T-cell (primary cell): Measurements from ENCODE around the gene DTX3. TPM values are rescaled to one million over a fixed set of nuclear protein-coding genes. Genes with fewer than 3 reads are reported as not detected.
"Not testable (repeated sequence)": the region's sequence is repeated elsewhere in the genome, so short reads cannot be mapped to it uniquely, and the experiment has no call there.

Experiments
- ATAC-seq, 4 experiments: fragments of 200-7000 bp in 3 of 4; fragments of 150-1000 bp in 1 of 4; cut with Tn5 transposase; replicated peaks in 1 of 4; 1 replicate in 3 of 4; 2 replicates in 1 of 4; pipeline ENCODE4 v1.10.0; 2021; ENCODE audit warnings: moderate library complexity in 3 of 4, mild to moderate bottlenecking in 2 of 4, moderate number of reproducible peaks in 1 of 4
- CTCF ChIA-PET, 2 donors: fragments of 300-600 bp; sonication (Branson Sonifier 250); formaldehyde crosslinking; loops; one replicate each; lab custom pipeline; 2022; ENCODE audit warnings: antibody characterized with exemption in 2 of 2; lab: Charles Lee
- POLR2A ChIA-PET, 2 donors: fragments of 300-600 bp; sonication (Branson Sonifier 250); formaldehyde crosslinking; loops; one replicate each; lab custom pipeline; 2022; ENCODE audit warnings: antibody characterized with exemption in 2 of 2; lab: Charles Lee
- DNase-seq, 35 experiments: peaks; one replicate each; pipeline versions ENCODE4 v3.0.0 to v3.0.0-alpha.2; 2013 to 2023
- H3K27ac ChIP-seq: one replicate; pipeline ENCODE4 v1.5.1; 2013; ENCODE audit warnings: low read length
- H3K27me3 ChIP-seq, 2 experiments: replicated peaks in 1 of 2; 1 replicate in 1 of 2; 2 replicates in 1 of 2; pipeline versions ENCODE4 v1.6.1 to v1.7.0; 2013; ENCODE audit warnings: low read length in 1 of 2, mixed read lengths in 1 of 2; ENCODE audit not compliant: control insufficient read depth in 2 of 2, insufficient read depth in 2 of 2; ENCODE audit errors: extremely low read depth in 1 of 2
- H3K36me3 ChIP-seq, 2 donors: 1 replicate in 1 of 2; 2 replicates in 1 of 2; pipeline versions ENCODE4 v1.6.1 to v1.7.0; 2013; ENCODE audit warnings: low read length in 1 of 2; ENCODE audit not compliant: control insufficient read depth in 2 of 2, insufficient read depth in 1 of 2; ENCODE audit errors: extremely low read depth in 1 of 2
- H3K4me1 ChIP-seq, 2 experiments: 1 replicate in 1 of 2; 2 replicates in 1 of 2; pipeline versions ENCODE4 v1.6.1 to v1.7.0; 2013; ENCODE audit warnings: low read length in 2 of 2, mixed read lengths in 1 of 2; ENCODE audit not compliant: insufficient read depth in 2 of 2, control insufficient read depth in 1 of 2; ENCODE audit errors: extremely low read depth in 1 of 2
- H3K4me3 ChIP-seq, 2 donors: 1 replicate in 1 of 2; 2 replicates in 1 of 2; pipeline versions ENCODE4 v1.5.1 to v1.7.0; 2013; ENCODE audit warnings: mild to moderate bottlenecking in 2 of 2, low read length in 1 of 2, moderate library complexity in 1 of 2; ENCODE audit not compliant: control insufficient read depth in 1 of 2; ENCODE audit errors: extremely low read depth in 1 of 2
- H3K9me3 ChIP-seq: 2 replicates; pipeline ENCODE4 v1.7.0; 2013
- H3K27ac Mint-ChIP-seq, 2 donors: one replicate each; pipeline ENCODE4 v1.8.0; 2020 to 2021; ENCODE audit warnings: mild to moderate bottlenecking in 2 of 2, mixed read lengths in 2 of 2
- H3K27me3 Mint-ChIP-seq, 2 donors: one replicate each; pipeline ENCODE4 v1.8.0; 2021 to 2022; ENCODE audit warnings: mixed read lengths in 2 of 2
- H3K36me3 Mint-ChIP-seq: one replicate; pipeline ENCODE4 v1.8.0; 2021; ENCODE audit warnings: mixed read lengths
- H3K4me1 Mint-ChIP-seq, 3 donors: one replicate each; pipeline ENCODE4 v1.8.0; 2020 to 2022; ENCODE audit warnings: mixed read lengths in 3 of 3, mild to moderate bottlenecking in 1 of 3
- H3K4me3 Mint-ChIP-seq, 3 donors: one replicate each; pipeline ENCODE4 v1.8.0; 2020 to 2022; ENCODE audit warnings: mild to moderate bottlenecking in 3 of 3, mixed read lengths in 3 of 3, moderate library complexity in 3 of 3
- H3K9me3 Mint-ChIP-seq, 3 donors: one replicate each; pipeline ENCODE4 v1.8.0; 2020 to 2022; ENCODE audit warnings: mixed read lengths in 3 of 3
- WGBS: methylation state at CpG from one replicate; pipeline ENCODE4 v1.1.5; 2013; ENCODE audit warnings: missing lambda C conversion rate; ENCODE audit not compliant: insufficient coverage; 5-methylcytosine and 5-hydroxymethylcytosine counted together
- total RNA-seq, 35 experiments: library from RNA in 6 of 35; stranded (reverse) in 6 of 35; fragments of 120-200 nt in 1 of 35; gene quantifications; one replicate each; pipeline versions ENCODE4 v1.2.1 to v1.2.4 and lab custom pipeline; 2013 to 2026

Gene DTX3
- total RNA-seq, 5 donors from 2014 or later (not counting 1 experiment from before 2014, with no cell fraction given), result 27.1 to 37.2 (median 30.4) TPM

GRCh38 chr12:57630891-57631433 is 26.3 kb downstream of the DTX3 start:
- Mint-ChIP-seq H3K4me1 (peaks cover 9 to 23% (median 17%) of the 10 kb centered on the region in 3 donors), H3K4me3 (peak overlapping the region in 1 of 3 donors; percentile 21), H3K9me3 (no peaks in the 10 kb centered on the region), H3K27me3 (peaks cover 43 to 68% of the 10 kb centered on the region in 2 donors), H3K27ac (no peak overlapping the region), H3K36me3 (no peaks in the 10 kb centered on the region)
- ChIA-PET CTCF (interaction anchor here (0.6 to 1.4 kb wide), 3 partner anchors 47 to 172 kb away, joined by 3 to 4 read pairs (median 4); no protein-coding TSS in a partner anchor), POLR2A (no interaction called here)
- no peak overlapping the region for H3K27ac ChIP-seq
- no peaks in the 10 kb centered on the region for H3K9me3 ChIP-seq
- peak in 1 of 35 experiments; percentile 2 for DNase-seq
- H3K36me3 ChIP-seq, result no peaks in the 10 kb centered on the region
- H3K27me3 ChIP-seq, result peaks cover 13 to 86% of the 10 kb centered on the region in 2 experiments
- WGBS, result no CpG with 5 or more reads among the region's 6 CpGs
- H3K4me1 ChIP-seq, result peaks cover 0 to 28% of the 10 kb centered on the region in 2 experiments
- ATAC-seq, result no peak
- H3K4me3 ChIP-seq, result no peak overlapping the region

- Histone ChIP-seq H3K27ac (no peak overlapping the region), H3K36me3 (no peaks in the 10 kb centered on the region), H3K27me3 (peaks cover 13 to 81% of the 10 kb centered on the region in 2 experiments), H3K4me1 (peaks cover 0 to 28% of the 10 kb centered on the region in 2 experiments), H3K4me3 (no peak overlapping the region), H3K9me3 (no peaks in the 10 kb centered on the region)
- Mint-ChIP-seq H3K4me1 (peaks cover 7 to 21% (median 17%) of the 10 kb centered on the region in 3 donors), H3K9me3 (no peaks in the 10 kb centered on the region), H3K4me3 (peak overlapping the region in 1 of 3 donors; percentile 73), H3K36me3 (no peaks in the 10 kb centered on the region), H3K27ac (peak overlapping the region in 1 of 2 donors; percentile 19), H3K27me3 (peaks cover 36 to 62% of the 10 kb centered on the region in 2 donors)
- no peak for ATAC-seq
- DNase-seq, result peak in 1 of 35 experiments; percentile 0
- POLR2A ChIA-PET, result no interaction called here
- CTCF ChIA-PET, result interaction anchor here in 1 of 2 donors (0.7 kb wide), 1 partner anchor 21 kb away, joined by 3 read pairs; the partner anchor contains the start of gene ARHGEF25
- whole genome bisulfite sequencing, result 16% methylated on average over 26 of the region's 26 CpGs
Observed at GRCh38 chr12:57631566-57632072, 27.0 kb downstream of the DTX3 start.

- POLR2A ChIA-PET, result no interaction called here
- Mint-ChIP-seq H3K27me3 (peaks cover 30 to 58% of the 10 kb centered on the region in 2 donors), H3K4me3 (peak overlapping the region; percentile 47 to 73 (median 56)), H3K9me3 (no peaks in the 10 kb centered on the region), H3K27ac (no peak overlapping the region), H3K4me1 (peaks cover 0 to 17% (median 13%) of the 10 kb centered on the region in 3 donors), H3K36me3 (no peaks in the 10 kb centered on the region)
- CTCF ChIA-PET, result interaction anchor here (0.6 to 1.7 kb wide), 12 partner anchors 10 to 205 kb away, joined by 3 to 11 read pairs (median 3); partner anchors contain the start of genes ARHGEF25 (in 1 of the 2) and PIP4K2C (in 1 of the 2)
- Histone ChIP-seq H3K4me1 (peaks cover 0 to 27% of the 10 kb centered on the region in 2 experiments), H3K4me3 (peak overlapping the region; percentile 51 to 53), H3K36me3 (no peaks in the 10 kb centered on the region), H3K27ac (no peak overlapping the region), H3K9me3 (no peaks in the 10 kb centered on the region), H3K27me3 (peaks cover 10 to 76% of the 10 kb centered on the region in 2 experiments)
- DNase-seq (peak in 6 of 35 experiments; percentile 18 to 55 (median 26)), ATAC-seq (peak; percentile 15 to 44 (median 24))
- WGBS, result 1% methylated on average over 42 of the region's 67 CpGs
Observed at GRCh38 chr12:57632073-57632957, 27.7 kb downstream of the DTX3 start.

- ChIA-PET CTCF (interaction anchor here (0.6 to 1.7 kb wide), 13 partner anchors 9 to 206 kb away, joined by 3 to 11 read pairs (median 4); partner anchors contain the start of gene PIP4K2C (in 1 of the 2)), POLR2A (no interaction called here)
- DNase-seq, result peak in 32 of 35 experiments; percentile 33 to 80 (median 50)
- ATAC-seq, result peak; percentile 89 to 92 (median 90)
- Histone ChIP-seq H3K27me3 (peaks cover 9 to 68% of the 10 kb centered on the region in 2 experiments), H3K4me3 (peak within 1 kb of the TSS; percentile 51 to 53), H3K9me3 (no peaks in the 10 kb centered on the region), H3K36me3 (no peaks in the 10 kb centered on the region), H3K27ac (no peak within 1 kb of the TSS), H3K4me1 (peaks cover 0 to 19% of the 10 kb centered on the region in 2 experiments)
- Mint-ChIP-seq H3K4me1 (peaks cover 0 to 13% (median 8%) of the 10 kb centered on the region in 3 donors), H3K27me3 (peaks cover 27 to 56% of the 10 kb centered on the region in 2 donors), H3K27ac (no peak within 1 kb of the TSS), H3K36me3 (no peaks in the 10 kb centered on the region), H3K9me3 (no peaks in the 10 kb centered on the region), H3K4me3 (peak within 1 kb of the TSS; percentile 47 to 73 (median 59))
- WGBS, result 2% methylated on average over 45 of the region's 58 CpGs
Observed at GRCh38 chr12:57632958-57633840, 28.6 kb downstream of the DTX3 start, which contains the start of gene B4GALNT1. TSS of gene B4GALNT1 (minus strand) at chr12:57633201. CDS start at chr12:57632132, 1,069 bp downstream.

- H3K27ac ChIP-seq, H3K36me3 ChIP-seq, H3K9me3 Mint-ChIP-seq, POLR2A ChIA-PET, ATAC-seq, H3K27ac Mint-ChIP-seq, H3K9me3 ChIP-seq, H3K4me3 Mint-ChIP-seq, H3K4me3 ChIP-seq, H3K4me1 Mint-ChIP-seq, H3K36me3 Mint-ChIP-seq, DNase-seq, CTCF ChIA-PET: not testable (repeated sequence)
- Histone ChIP-seq H3K27me3 (peaks cover 3 to 43% of the 10 kb centered on the region in 2 experiments), H3K4me1 (peaks cover 0 to 16% of the 10 kb centered on the region in 2 experiments)
- peaks cover 20 to 35% of the 10 kb centered on the region in 2 donors for H3K27me3 Mint-ChIP-seq
- 100% methylated on average over 1 of the region's 9 CpGs for WGBS
Observed at GRCh38 chr12:57636731-57637130, 32.1 kb downstream of the DTX3 start.
